Kidney epithelial cell (primary cell): ENCODE results near the gene SLC27A5. TPM values are rescaled to one million over a fixed set of nuclear protein-coding genes. Genes with fewer than 3 reads are reported as not detected.

Source experiments
- DNase-seq: peaks from one replicate; pipeline ENCODE4 v3.0.0-alpha.2; 2010; ENCODE audit warnings: low read depth
- H3K27me3 ChIP-seq: 2 replicates; pipeline ENCODE4 v1.6.0; 2011; ENCODE audit warnings: low read length; ENCODE audit not compliant: control insufficient read depth, insufficient read depth
- H3K36me3 ChIP-seq: 2 replicates; pipeline ENCODE4 v1.5.1; 2011; ENCODE audit warnings: low read length; ENCODE audit not compliant: control insufficient read depth, insufficient read depth
- H3K4me3 ChIP-seq: 2 replicates; pipeline ENCODE4 v1.5.1; 2011; ENCODE audit warnings: low read depth, mild to moderate bottlenecking, control low read depth, low read length
- total RNA-seq: library from RNA; depleted of rRNA; stranded (reverse); fragments of >200 nt; gene quantifications from 2 replicates; pipeline ENCODE4 v1.2.3, GENCODE V29; 2015
- TF ChIP-seq, protein P1 (sequence below): IDR thresholded peaks from 2 replicates; pipeline ENCODE4 v1.5.1; 2011; ENCODE audit warnings: mild to moderate bottlenecking, moderate library complexity, low read length, control low read depth, inconsistent platforms; ENCODE audit not compliant: insufficient read depth, poor library complexity, severe bottlenecking

Gene SLC27A5
- total RNA-seq, 1 donor from 2014 or later: 9.2 TPM

DNA sequence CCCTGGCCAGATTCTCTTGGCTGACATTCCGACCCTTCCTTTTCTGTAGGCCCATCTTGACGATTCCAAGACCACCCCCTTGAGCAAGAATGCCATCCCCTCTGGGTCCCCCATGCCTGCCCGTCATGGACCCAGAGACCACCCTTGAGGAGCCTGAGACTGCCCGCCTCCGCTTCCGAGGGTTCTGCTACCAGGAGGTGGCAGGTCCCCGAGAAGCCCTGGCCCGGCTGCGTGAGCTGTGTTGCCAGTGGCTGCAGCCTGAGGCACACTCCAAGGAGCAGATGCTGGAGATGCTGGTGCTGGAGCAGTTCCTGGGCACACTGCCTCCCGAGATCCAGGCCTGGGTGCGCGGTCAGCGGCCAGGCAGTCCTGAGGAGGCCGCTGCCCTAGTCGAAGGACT lies 34.7 kb downstream of the SLC27A5 start:
- no peak overlapping the region for H3K4me3 ChIP-seq
- no peaks in the 10 kb centered on the region for H3K27me3 ChIP-seq
- DNase-seq: no peak
- TF ChIP-seq, protein P1, sequence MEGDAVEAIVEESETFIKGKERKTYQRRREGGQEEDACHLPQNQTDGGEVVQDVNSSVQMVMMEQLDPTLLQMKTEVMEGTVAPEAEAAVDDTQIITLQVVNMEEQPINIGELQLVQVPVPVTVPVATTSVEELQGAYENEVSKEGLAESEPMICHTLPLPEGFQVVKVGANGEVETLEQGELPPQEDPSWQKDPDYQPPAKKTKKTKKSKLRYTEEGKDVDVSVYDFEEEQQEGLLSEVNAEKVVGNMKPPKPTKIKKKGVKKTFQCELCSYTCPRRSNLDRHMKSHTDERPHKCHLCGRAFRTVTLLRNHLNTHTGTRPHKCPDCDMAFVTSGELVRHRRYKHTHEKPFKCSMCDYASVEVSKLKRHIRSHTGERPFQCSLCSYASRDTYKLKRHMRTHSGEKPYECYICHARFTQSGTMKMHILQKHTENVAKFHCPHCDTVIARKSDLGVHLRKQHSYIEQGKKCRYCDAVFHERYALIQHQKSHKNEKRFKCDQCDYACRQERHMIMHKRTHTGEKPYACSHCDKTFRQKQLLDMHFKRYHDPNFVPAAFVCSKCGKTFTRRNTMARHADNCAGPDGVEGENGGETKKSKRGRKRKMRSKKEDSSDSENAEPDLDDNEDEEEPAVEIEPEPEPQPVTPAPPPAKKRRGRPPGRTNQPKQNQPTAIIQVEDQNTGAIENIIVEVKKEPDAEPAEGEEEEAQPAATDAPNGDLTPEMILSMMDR: no peak
- H3K36me3 ChIP-seq: no peaks in the 10 kb centered on the region

DNA sequence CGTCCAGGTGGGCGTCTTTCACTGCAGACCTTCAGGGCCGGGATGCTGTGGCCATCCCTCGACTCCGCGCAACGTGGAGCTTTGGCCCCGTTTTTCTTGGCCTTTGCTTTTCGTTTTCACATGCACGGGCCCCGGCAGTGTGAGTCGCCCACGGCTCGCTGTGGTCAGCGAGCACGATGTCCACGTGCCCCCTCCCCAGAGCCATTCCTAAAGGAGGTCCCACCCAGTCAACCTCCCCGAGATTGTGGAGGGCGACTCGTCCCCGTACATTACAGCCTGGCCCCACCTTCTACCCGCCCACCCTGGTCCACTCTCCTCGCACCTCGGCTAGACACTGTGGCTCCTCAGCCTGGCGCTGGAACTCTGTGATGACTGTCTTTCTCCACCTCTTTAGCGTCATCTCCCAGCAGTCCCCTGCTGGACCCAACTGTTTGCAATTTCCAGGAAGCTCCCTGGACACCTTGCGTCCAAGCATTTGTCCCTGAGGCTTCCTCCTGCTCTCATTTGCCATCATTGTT lies 35.2 kb downstream of the SLC27A5 start:
- Histone ChIP-seq H3K36me3 (no peaks in the 10 kb centered on the region), H3K27me3 (no peaks in the 10 kb centered on the region), H3K4me3 (peak overlapping the region; percentile 59)
- no peak for DNase-seq
- TF ChIP-seq, protein P1: no peak

DNA sequence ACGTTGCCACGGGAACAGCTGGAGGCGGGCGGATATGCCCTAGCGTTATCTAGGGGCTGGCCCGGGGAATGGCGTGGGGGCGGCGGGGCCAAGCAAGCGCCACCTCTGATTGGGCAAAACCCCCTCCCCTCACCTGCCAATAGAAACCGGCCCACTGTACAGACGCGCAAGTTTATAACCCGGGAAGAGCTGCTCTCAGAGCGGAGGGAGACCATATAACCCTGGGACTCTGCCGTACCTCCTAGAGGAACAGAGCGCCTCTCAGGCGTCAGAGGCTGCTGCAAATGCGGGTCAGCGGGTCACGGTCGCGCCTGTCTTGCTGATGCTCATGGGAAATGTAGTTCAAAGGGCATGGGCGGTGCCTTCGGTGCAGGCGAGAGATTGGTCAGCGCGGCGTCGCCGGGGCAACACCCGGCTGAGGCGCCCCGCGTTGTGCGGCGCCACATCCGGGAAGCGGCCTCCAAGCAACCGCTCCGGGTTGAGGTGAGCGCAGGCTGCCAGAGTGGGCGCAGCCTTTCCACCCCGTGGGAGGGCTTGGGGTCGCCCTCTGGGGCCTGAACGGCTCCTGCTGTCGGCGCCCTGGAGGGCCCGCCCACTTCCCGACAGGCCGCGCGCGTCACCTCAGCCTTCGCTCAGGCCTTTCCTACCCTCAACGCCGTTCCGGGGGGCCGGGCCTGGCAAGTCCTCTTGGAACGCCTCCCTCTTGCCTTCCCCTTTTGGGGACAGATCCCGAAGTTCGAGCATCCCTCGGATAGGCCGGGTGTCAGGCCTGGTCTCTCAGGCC lies 35.9 kb downstream of the SLC27A5 start, which contains the start of gene ZNF446:
Gene ZNF446, plus strand, starts transcription at position 639 of the 784 bp plus-strand sequence. CDS start 867 bp downstream, outside the sequence.
- TF ChIP-seq, protein P1: no peak
- H3K4me3 ChIP-seq: peak within 1 kb of the TSS; percentile 59
- peak; percentile 91 for DNase-seq
- H3K36me3 ChIP-seq: no peaks in the 10 kb centered on the region
- H3K27me3 ChIP-seq: no peaks in the 10 kb centered on the region

DNA sequence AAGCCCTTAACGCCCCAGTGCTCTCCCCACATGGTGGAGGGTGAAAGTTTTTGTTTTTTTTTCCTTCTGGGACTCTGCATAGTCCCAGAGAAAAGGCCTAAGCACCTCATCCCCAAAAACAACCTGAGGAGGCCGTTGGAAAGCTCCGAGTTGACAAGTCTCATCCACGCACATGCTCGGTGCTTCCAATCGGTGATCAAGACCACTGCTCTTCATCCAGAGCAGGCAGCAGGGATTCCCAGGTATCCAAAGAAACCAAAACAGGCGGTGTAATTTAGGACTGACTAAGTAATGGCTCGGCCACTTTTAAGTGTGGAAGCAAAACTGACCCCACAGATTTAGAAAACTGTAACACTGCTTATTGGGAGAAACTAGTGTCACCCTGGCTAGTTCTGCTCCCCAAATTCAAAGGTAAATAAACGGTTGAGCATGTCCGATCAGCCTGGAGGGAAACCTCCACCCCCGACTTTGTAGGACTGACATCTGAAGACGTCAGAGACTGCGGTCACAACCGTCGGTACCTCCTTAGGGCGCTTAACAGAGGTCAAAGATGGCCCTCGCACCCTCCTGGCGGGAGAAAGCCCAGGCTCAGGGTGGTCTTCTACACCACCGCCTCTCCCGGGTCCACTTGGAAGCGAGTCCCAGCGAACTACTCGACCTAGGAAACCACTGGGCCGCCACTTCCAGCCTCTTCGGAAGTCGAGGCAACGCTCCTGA lies 36.6 kb downstream of the SLC27A5 start:
- Histone ChIP-seq H3K4me3 (peak overlapping the region; percentile 59), H3K36me3 (no peaks in the 10 kb centered on the region), H3K27me3 (no peaks in the 10 kb centered on the region)
- TF ChIP-seq, protein P1: no peak
- DNase-seq: no peak

DNA sequence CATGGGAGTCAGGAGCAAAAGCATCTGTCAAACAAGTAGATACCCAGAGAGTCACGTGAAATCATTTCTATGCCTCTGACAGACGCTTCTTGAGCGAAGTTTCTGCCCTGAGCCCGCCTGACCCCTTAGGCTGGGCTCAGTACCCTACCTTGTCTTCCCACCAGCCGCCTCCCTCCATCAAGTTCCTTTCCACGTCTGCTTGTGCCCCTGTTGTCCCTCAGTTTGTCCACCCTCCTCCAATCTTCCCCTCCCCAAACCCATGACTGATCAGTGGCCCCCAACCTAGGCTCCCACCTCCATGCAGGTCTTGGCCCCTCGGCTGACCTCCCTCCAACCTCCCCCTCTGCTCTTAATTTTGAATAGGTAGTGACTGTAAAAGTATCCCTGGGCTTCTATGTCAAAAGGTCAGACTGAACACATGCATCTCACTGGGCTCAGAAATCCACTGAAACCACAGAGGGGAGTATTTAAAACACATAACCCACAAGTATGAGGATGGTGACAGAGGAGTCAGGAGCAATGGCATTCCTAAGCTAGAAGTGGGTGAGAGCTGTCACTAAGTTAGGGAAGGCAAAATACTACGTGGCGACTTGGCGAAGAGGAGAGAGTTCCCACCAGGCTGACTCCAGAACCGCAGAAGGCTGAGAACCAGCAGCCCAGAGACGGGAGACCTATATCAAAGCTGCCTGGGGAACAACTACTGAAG lies 37.3 kb downstream of the SLC27A5 start:
- H3K4me3 ChIP-seq: no peak overlapping the region
- no peaks in the 10 kb centered on the region for H3K27me3 ChIP-seq
- H3K36me3 ChIP-seq: no peaks in the 10 kb centered on the region
- TF ChIP-seq, protein P1: no peak
- DNase-seq: no peak
